CD4-positive, alpha-beta T cell treated with Interleukin-15 for 1 hour (primary cell): ENCODE measurements around the gene ZDHHC11.

Experiments
- DNase-seq: peaks from one replicate; pipeline ENCODE4 v3.0.0-alpha.2; 2020

Gene ZDHHC11, protein sequence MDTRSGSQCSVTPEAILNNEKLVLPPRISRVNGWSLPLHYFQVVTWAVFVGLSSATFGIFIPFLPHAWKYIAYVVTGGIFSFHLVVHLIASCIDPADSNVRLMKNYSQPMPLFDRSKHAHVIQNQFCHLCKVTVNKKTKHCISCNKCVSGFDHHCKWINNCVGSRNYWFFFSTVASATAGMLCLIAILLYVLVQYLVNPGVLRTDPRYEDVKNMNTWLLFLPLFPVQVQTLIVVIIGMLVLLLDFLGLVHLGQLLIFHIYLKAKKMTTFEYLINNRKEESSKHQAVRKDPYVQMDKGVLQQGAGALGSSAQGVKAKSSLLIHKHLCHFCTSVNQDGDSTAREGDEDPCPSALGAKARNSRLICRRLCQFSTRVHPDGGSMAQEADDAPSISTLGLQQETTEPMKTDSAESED

GRCh38 chr5:850511-851006 lies at the start of gene ZDHHC11:
Gene ZDHHC11, minus strand, starts transcription at chr5:850986. Its CDS starts 384 bp downstream, at chr5:850602.
- DNase-seq: no peak

DNA sequence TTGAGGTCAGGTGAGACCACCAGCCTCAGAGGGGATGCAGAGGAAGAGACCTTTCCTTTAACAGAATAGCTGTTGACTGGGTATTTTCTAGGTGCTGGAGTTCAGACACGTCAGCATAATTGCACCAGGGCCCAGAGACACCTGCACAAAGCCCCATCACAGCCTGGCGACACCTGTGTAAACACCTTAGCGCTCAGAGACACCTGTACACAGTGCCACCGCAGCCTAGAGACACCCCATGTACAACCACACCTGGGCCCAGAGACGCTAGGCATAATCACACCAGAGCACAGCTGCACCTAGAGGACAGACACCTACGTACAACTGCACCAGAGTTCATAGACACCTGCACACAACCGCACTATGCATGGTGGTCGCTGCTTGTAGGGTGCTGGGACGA lies 42.9 kb upstream of the ZDHHC11 start:
- no peak for DNase-seq

DNA sequence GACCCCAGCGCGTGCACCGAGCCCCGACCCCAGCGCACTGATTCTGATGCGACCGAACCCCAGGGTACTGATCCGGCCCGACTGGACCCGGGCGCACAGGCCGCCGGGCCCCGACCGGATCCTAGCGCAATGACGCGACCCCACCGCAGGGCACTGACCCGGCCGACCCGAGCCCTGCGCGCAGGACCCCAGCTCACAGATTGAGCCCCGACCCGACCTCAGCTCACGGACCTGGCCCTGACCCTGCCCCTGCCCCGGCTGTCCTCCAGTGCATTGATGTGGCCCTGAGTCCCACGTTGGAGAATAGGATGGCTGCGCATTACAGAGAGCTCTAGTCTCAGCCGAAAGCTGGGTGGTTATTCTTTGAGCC lies 42.3 kb upstream of the ZDHHC11 start:
- no peak for DNase-seq

DNA sequence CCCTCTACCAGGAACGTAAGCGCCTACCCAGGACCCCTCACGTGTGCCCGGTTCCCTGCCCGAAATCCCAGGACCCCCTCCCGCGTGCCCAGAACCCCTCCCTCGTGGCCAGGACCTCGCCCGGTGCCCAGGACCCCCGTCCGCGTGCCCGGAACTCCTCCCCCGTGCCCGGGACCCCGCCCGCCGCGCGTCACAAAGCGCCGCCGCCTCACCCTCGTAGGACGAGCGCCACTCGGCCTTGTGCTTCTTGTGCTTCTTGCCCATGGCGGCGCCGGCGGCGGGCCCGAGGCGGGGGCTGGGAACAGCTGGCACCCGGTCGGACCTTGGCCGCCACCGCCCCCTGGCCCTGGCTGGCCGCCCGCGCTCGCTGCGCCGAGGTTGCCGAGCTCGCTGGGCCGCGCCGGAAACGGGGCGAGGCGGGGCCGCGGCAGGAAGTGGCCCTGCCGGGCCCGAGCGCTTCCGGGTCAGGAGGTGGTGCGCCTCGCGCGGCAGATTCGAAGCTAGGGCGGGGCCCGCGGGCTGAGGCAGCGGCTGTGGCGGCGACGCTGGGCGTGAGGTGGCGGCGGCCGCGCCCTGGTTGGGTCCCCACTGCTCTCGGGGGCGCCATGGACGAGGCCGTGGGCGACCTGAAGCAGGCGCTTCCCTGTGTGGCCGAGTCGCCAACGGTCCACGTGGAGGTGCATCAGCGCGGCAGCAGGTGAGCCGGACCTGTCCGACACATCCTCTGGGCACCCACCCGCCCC lies 41.8 kb upstream of the ZDHHC11 start, which contains the start of the genes BRD9 and TRIP13:
BRD9 (minus strand) TSS at position 408 of the 743 bp plus-strand sequence; CDS start at position 264, 144 bp downstream.
TRIP13 (plus strand) TSS at position 491 of the 743 bp plus-strand sequence; CDS start at position 606, 115 bp downstream.
- DNase-seq: peak; percentile 83

- DNase-seq: no peak
Observed at GRCh38 chr5:891837-892393, 41.1 kb upstream of the ZDHHC11 start.

DNA sequence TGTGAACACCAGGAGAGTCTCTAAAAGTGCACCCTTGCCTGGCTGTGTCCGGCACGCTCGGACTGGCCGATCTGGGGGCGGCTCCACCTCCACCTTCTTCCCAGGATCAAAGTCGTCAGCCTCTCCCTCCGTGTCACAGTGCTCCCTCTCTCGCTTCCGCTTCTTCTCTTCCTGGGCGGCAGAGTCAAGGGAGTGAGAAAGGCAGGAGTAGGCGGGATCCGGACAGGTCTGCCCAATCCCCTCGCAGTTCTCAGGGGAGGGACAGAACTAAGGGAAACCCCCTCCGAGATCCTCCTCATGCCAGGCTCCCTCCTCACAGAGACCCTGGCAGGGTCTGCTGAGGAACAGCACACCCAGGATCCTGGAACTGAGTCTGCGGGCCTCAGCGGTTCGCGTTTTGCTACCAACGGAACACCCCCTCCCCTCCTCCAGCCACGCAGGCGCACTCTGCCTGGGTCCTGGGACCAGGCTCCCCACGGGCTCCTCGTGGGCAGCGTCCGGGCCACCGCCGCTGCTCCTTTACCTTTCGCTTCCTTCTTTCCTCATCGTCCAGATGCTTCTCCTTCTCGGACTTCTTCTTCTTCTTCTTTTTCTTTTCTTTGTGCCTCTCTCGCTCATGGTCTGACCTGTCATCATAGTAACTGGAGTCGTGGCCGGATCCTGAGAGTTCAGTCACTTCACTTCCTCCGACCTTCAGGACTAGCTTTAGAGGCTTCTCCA lies 40.5 kb upstream of the ZDHHC11 start:
- DNase-seq: no peak

- no peak for DNase-seq
Observed at GRCh38 chr5:889075-889710, 38.4 kb upstream of the ZDHHC11 start.

DNA sequence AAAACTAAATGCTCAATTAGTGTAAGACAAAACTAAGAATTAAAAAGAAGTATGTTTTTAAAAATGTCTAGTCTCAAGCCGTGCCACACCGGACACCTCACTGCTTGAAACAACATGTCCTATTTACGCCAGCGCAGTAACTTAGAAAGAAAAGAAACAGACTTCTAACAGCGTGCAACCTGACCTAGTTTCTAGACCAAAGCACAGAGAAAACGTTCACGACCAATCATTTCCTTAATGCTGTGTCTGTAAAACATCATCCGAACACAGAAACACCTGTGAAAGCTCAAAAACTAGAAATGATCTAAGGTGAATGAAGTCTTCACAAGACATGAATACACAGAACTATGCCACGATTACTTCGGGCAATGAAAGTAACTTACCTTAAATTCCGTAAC lies 37.9 kb upstream of the ZDHHC11 start:
- DNase-seq: no peak

DNA sequence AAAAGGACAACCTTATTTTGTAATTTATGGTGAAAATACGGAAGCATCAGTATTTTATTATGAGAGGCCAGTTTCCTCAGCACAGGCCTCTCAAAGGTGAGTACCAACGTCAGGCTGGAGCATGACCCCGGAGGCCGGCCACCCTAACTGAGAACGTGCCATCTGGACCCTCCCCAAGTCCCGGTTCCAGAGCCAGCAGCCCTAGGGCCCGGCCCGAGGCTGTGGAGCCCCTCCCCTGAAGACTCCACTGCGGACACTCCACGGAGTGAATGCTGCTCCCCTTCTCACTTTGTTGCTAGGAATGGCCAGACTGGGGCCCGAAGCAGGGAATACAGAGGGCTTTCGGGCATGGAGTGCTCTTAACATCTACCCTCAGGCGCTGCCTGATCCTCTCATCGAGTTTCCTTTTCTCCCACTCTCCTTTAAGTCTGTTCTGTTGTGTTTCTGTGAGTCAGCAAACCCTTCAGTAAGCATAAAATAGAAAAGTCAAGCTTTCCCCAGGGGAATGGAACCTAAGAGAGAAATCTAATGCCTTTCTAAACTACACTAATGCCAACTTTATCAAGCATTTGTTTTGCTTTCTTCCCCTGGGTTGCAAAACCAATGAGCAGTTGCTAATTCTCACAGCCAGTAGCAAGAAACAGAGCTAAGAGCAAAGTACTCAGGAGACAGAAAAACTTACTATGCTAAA lies 37.3 kb upstream of the ZDHHC11 start:
- DNase-seq: no peak

GRCh38 chr5:886716-887325 lies 36.0 kb upstream of the ZDHHC11 start:
- DNase-seq: no peak

DNA sequence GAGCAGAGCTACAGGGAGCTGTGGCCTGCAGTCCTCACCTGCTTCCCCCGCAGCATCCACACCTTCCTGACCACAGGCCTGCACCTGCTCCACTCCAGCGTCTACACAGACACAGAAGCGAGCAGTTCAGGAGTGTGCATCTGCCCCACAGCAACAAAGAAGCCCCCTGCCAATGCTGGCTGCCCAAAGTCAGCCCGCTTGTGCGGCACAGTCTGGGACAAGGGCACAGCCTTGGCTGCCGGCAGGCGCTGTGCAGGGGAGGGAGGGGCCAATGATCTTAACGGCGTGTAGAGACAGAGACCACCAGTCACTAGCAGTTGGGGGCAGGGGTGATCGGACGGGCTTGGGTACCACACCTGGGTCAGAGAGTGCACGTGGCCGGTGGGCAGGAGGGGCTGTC lies 35.2 kb upstream of the ZDHHC11 start:
- DNase-seq: no peak

GRCh38 chr5:885529-885928 lies 34.7 kb upstream of the ZDHHC11 start:
- no peak for DNase-seq

DNA sequence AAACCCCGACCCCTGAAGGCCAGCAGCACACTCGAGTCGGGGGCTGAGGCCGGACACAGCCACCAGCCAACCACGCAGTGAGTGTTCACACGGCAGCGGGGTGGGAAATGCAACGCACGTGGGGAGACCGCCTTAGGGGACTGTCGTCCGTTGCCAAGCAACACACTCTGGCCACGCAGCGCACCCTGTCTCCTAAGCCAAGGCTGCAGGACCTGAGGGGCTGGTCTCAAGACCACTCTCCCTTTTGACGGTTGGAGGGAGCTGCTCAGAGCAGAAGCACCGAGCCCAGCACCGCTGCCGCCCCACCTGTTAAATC lies 34.3 kb upstream of the ZDHHC11 start:
- DNase-seq: no peak

DNA sequence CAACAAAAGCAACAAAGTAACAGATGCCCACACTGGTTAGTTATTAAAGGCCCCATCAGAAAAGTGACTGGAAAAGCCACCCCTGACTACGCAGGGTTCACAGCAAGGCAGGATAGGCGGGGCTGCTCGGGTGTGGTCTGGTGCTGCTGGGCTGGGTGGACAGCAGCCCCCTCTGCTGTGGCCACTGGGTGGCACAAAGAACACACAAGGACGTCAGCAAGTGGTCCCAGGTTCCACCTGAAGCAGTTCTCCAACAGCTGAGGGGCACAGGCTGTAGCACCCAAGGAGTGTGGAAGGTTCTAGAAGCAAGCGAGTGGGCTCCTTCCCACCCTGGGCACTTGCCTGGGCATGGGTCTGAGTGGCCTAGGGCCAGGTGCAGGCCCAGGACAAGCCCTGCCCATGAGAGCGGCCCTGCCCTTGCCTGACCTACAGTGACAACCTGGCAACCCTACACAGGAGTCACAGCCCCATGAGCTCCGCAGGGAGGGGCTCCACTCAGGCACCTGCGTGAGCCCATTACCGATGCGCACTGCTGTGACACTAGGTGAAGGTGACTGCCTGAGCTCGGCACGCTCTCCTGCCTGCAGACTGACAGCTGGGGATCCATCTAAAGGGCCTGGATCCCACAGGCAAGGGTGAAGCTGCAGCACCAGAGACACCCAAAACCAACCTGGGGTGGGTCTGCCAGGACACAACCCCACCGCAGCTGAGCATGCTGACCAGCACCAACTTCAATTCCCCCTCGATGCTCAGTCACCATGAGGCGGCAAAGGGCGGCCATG lies 33.8 kb upstream of the ZDHHC11 start:
- DNase-seq: no peak

DNA sequence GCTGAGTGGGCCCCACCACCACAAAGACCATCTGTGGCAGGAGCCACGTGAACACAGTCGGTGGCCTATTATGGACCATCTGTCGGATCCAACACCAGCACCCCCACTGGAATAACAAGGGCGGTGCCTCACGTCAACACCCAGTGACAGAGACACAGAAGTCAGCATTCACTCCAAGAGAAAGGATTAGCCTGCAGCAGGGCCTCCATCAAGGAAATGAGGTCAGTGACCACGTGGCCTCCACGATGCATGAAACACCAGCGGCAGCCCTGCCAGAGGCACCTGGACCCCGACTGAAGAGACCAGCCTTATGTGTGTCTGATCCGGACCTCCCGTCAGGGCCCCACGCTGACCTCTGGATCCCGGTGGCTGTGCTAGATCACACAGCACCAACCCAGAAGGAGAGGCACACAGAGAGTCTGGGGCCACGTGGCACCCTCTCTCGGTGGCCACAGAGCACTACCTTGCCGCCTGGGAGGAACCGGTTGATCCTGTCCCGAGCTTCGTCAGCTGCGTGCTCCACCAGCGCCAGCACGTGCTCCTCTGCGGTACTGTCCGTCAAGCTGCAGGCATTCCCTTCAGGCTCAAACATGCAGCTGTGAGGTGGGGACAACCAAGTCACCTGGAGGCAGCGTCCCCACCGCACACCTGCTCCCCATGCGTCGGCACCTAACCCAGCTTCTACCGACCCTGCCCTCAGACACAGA lies 32.8 kb upstream of the ZDHHC11 start:
- no peak for DNase-seq

DNA sequence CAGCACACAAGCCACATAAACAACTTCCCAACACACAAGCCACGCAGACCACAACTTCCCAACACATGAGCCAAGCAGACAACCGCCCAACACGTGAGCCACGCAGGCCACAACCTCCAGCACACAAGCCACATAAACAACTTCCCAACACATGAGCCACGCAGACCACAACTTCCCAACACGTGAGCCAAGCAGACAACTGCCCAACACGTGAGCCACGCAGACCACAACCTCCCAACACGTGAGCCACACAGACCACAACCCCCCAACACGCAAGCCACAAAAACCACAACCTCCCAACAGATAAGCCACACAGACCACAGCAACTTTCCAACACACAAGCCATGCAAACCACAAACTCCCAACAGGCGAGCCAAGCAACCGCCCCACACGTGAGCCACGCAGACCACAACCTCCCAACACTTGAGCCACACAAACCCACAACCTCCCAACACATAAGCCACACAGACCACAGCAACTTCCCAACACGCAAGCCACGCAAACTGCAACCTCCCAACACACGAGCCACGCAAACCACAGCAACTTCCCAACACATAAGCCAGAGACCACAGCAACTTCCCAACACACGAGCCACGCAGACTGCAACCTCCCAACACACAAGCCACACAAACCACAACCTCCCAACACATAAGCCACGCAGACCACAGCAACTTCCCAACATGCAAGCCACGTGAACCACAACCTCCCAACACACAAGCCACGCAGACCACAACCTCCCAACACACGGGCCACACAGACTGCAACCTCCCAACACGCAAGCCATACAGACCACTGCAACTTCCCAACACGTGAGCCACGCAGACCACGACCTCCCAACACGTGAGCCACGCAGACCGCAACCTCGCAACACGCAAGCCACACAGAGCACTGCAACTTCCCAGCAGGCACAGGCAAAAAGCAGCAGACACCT lies 31.7 kb upstream of the ZDHHC11 start:
- no peak for DNase-seq

- no peak for DNase-seq
Observed at GRCh38 chr5:881551-881935, 30.8 kb upstream of the ZDHHC11 start.

DNA sequence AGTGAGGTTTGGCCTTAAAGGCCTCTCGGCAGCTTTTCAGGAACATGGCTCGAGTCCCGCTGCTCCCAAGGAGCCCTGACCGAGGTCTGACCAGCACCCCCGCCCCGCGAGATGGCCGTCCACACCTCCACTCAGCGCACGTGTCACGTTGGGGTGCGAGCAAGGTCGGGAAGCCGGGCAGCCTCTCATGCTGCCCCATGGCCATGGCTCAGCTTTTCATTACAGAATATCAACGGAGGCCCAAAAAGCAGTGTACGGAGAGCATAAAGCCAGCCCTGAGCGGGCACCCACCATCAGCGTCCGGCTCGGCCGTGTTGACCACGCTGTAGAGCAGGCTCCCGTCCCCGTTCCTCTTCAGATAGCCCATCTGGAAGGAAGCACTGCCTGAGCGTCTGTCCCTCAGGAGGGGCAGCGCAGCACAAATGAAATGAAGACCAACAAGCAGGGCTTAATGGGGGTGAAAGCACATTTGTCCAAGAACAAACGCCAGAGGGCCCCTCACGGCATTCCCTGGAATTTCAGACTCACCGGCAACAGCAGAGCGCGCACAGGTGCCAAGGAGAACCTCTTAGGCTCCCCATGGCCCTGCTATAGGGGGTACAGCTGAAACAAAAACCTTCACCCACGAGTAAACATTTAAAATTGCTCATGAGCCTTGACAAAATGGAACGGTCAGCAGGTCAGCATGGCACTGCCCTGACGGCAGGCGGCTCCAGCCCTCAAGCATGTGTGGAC lies 30.2 kb upstream of the ZDHHC11 start:
- no peak for DNase-seq
